GM12878 (cell line): ENCODE data around the gene PDE6B. TPM values are rescaled to one million over a fixed set of nuclear protein-coding genes. Genes with fewer than 3 reads are reported as not detected.

Experiments used
- ATAC-seq: fragments of 200-7000 bp; cut with Tn5 transposase; 3 replicates; pipeline ENCODE4 v1.9.1; 2020; ENCODE audit warnings: mild to moderate bottlenecking, moderate library complexity
- BruUV-seq: library from RNA; stranded (reverse); fragments of 400-500 nt; replicated peaks from 2 replicates; lab custom pipeline; 2021; lab: Mats Ljungman, UMichigan
- CTCF ChIA-PET: fragments of 300-600 bp; sonication (Branson Sonifier 250); formaldehyde crosslinking; extraction: SDS; loops from one replicate; lab custom pipeline; 2021; ENCODE audit warnings: inconsistent platforms; lab: Yijun Ruan, JAX
- POLR2A ChIA-PET: fragments of 350-600 bp; formaldehyde crosslinking; extraction: SDS; loops from one replicate; lab custom pipeline; 2021; ENCODE audit warnings: inconsistent platforms; lab: Charles Lee
- RAD21 ChIA-PET: fragments of 300-600 bp; sonication (Branson Sonifier 250); formaldehyde crosslinking; loops from one replicate; lab custom pipeline; 2023; ENCODE audit warnings: antibody characterized with exemption; ENCODE audit not compliant: unreplicated experiment; lab: Charles Lee
- SMC1A ChIA-PET: fragments of 300-600 bp; sonication (Branson Sonifier 250); formaldehyde crosslinking; loops from one replicate; lab custom pipeline; 2023; ENCODE audit not compliant: unreplicated experiment, uncharacterized antibody; lab: Charles Lee
- DNase-seq: peaks from one replicate; pipeline ENCODE4 v3.0.0-alpha.2; 2011; ENCODE audit warnings: low read depth, low spot score
- FAIRE-seq: peaks from 3 replicates; lab custom pipeline; 2011; peaks lifted over from hg19 to GRCh38; lab: Jason Lieb, UNC
- H2AFZ ChIP-seq: 2 replicates; pipeline ENCODE4 v1.6.0; 2011; ENCODE audit warnings: low read depth, low read length, control low read depth; ENCODE audit not compliant: control insufficient read depth
- H3K27ac ChIP-seq: 2 replicates; pipeline ENCODE4 v1.5.1; 2011; ENCODE audit warnings: control low read depth; ENCODE audit not compliant: control insufficient read depth, insufficient read depth
- H3K27me3 ChIP-seq, 2 experiments: replicated peaks in 1 of 2; 2 replicates each; pipeline versions ENCODE4 v1.6.0 to v1.6.1; 2011; ENCODE audit warnings: low read length in 1 of 2; ENCODE audit not compliant: control insufficient read depth in 2 of 2, insufficient read depth in 2 of 2
- H3K36me3 ChIP-seq, 2 experiments: 2 replicates each; pipeline ENCODE4 v1.5.1; 2011; ENCODE audit warnings: low read length in 1 of 2; ENCODE audit not compliant: control insufficient read depth in 2 of 2, insufficient read depth in 2 of 2
- H3K4me1 ChIP-seq: 2 replicates; pipeline ENCODE4 v1.6.1; 2011; ENCODE audit warnings: mild to moderate bottlenecking, low read length, moderate library complexity, mixed read lengths; ENCODE audit not compliant: control insufficient read depth, insufficient read depth
- H3K4me2 ChIP-seq: 2 replicates; pipeline ENCODE4 v1.6.0; 2011; ENCODE audit warnings: control low read depth; ENCODE audit not compliant: control insufficient read depth, insufficient read depth
- H3K4me3 ChIP-seq: fragments of 200-600 bp; sonication (generic); 2 replicates; pipeline ENCODE4 v1.5.1; 2016
- H3K79me2 ChIP-seq: 2 replicates; pipeline ENCODE4 v1.6.0; 2011; ENCODE audit warnings: low read length; ENCODE audit not compliant: control insufficient read depth, insufficient read depth
- H3K9ac ChIP-seq: 2 replicates; pipeline ENCODE4 v1.8.0; 2011; ENCODE audit warnings: low read length, control low read depth, mixed read lengths; ENCODE audit not compliant: control insufficient read depth, insufficient read depth
- H3K9me3 ChIP-seq: replicated peaks from 3 replicates; pipeline ENCODE4 v1.5.1; 2011; ENCODE audit warnings: mild to moderate bottlenecking, low read length; ENCODE audit not compliant: control insufficient read depth, insufficient read depth
- H4K20me1 ChIP-seq: 2 replicates; pipeline ENCODE4 v1.6.0; 2011; ENCODE audit not compliant: control insufficient read depth, insufficient read depth
- HDAC2 ChIP-seq: fragments of 200-600 bp; sonication (generic); IDR thresholded peaks from 2 replicates; pipeline ENCODE4 v1.6.1; 2017
- SIX5 ChIP-seq: IDR thresholded peaks from 2 replicates; pipeline ENCODE4 v1.6.1; 2011; ENCODE audit warnings: mild to moderate bottlenecking, low read depth, low read length, moderate library complexity; ENCODE audit not compliant: severe bottlenecking
- SREBF2 ChIP-seq: IDR thresholded peaks from 2 replicates; pipeline ENCODE4 v1.6.1; 2012; ENCODE audit warnings: mild to moderate bottlenecking, low read length
- TAF1 ChIP-seq: IDR thresholded peaks from 2 replicates; pipeline ENCODE4 v1.6.1; 2011; ENCODE audit warnings: mild to moderate bottlenecking, low read depth, low read length, borderline replicate concordance
- TCF3 ChIP-seq: IDR thresholded peaks from 2 replicates; pipeline ENCODE4 v1.6.1; 2012; ENCODE audit warnings: low read depth, mild to moderate bottlenecking, low read length, borderline replicate concordance; ENCODE audit not compliant: insufficient read depth
- USF1 ChIP-seq: IDR thresholded peaks from 2 replicates; pipeline ENCODE4 v1.6.1; 2011; ENCODE audit warnings: borderline replicate concordance, low read depth, mild to moderate bottlenecking, moderate library complexity, mixed read lengths, low read length; ENCODE audit not compliant: insufficient read depth; ENCODE audit errors: extremely low read length
- ZNF687 ChIP-seq: fragments of 450-650 bp; IDR thresholded peaks from 2 replicates; pipeline ENCODE4 v1.6.1; 2017; ENCODE audit warnings: mild to moderate bottlenecking, moderate library complexity
- WGBS: methylation state at CpG from one replicate; pipeline ENCODE4 v1.1.6; 2016; ENCODE audit warnings: low lambda C conversion rate; ENCODE audit not compliant: insufficient replicate concordance, insufficient coverage; ENCODE audit errors: missing lambda C conversion rate; 5-methylcytosine and 5-hydroxymethylcytosine counted together
- in situ Hi-C: fragments of 300-500 bp; cut with MboI; formaldehyde crosslinking; loops from 9 replicates; pipeline ENCODE4 v1.14.3; 2018; ENCODE audit warnings: mixed read lengths
- intact Hi-C: fragments of 100-400 bp; cut with micrococcal nuclease; formaldehyde crosslinking; loops from one replicate; pipeline ENCODE4 v1.14.2; 2022; ENCODE audit not compliant: unreplicated experiment
- polyA plus RNA-seq, 11 experiments: library from polyadenylated mRNA; depleted of rRNA in 4 of 11; unstranded in 6 of 11; stranded (reverse) in 5 of 11; fragments of >200 nt; fragmentation: Nextera tagmentation in 4 of 11; fragmentation: Illumina TruSeq in 1 of 11; extraction: Ambion mirVana in 4 of 11; extraction: Trizol in 1 of 11; gene quantifications; 1 replicate in 1 of 11; 2 replicates in 10 of 11; pipeline versions ENCODE4 v1.2.1 to v1.2.3, GENCODE V29; 2011 to 2016; ENCODE audit warnings: inconsistent platforms in 2 of 11, missing spikeins in 2 of 11, low read depth in 1 of 11
- total RNA-seq, 4 experiments: library from RNA; depleted of rRNA in 3 of 4; stranded (reverse); fragments of >200 nt in 3 of 4; fragmentation: Illumina TruSeq in 1 of 4; extraction: Trizol in 1 of 4; gene quantifications; 2 replicates each; pipeline versions ENCODE4 v1.2.1 to v1.2.3, GENCODE V29; 2013 to 2021

The PDE6B gene
- total and polyA plus RNA-seq, 10 of the 15 experiments (the other 5 are each of a cell fraction or from before 2014, with no cell fraction given): 2.6 to 6.4 (median 3.8) TPM

GRCh38 chr4:587671-588350 is 37.6 kb upstream of the PDE6B start (continued):
- TF ChIP-seq ZNF687 (no peak), TAF1 (no peak), TCF3 (no peak)

GRCh38 chr4:588351-588849 is 37.0 kb upstream of the PDE6B start:
- in situ Hi-C loops: no loop called here
- intact Hi-C loops: no loop called here
- Histone ChIP-seq H3K79me2 (no peaks in the 10 kb centered on the region), H3K4me1 (no peaks in the 10 kb centered on the region), H3K36me3 (no peaks in the 10 kb centered on the region), H3K4me2 (no peak overlapping the region), H4K20me1 (no peaks in the 10 kb centered on the region), H3K9me3 (no peaks in the 10 kb centered on the region; the same call in 2 of the 3 replicates), H2AFZ (no peak overlapping the region), H3K4me3 (no peak overlapping the region), H3K9ac (no peak overlapping the region), H3K27ac (no peak overlapping the region), H3K27me3 (no peaks in the 10 kb centered on the region)
- no TSS peak for BruUV-seq
- 81% methylated on average over 36 of the region's 36 CpGs for WGBS
- ATAC-seq (no peak), FAIRE-seq (no peak), DNase-seq (no peak)
- TF ChIP-seq SREBF2 (no peak), HDAC2 (no peak), USF1 (no peak), SIX5 (no peak)
- ChIA-PET RAD21 (interaction anchor here (1.2 kb wide), 1 partner anchor 9 kb away, joined by 3 read pairs; no protein-coding TSS in a partner anchor), POLR2A (no interaction called here), CTCF (interaction anchor here (0.6 kb wide), 1 partner anchor 83 kb away, joined by 3 read pairs; no protein-coding TSS in a partner anchor), SMC1A (no interaction called here)
